Measurements from ENCODE around the gene CCDC159.

The CCDC159 gene

DNA sequence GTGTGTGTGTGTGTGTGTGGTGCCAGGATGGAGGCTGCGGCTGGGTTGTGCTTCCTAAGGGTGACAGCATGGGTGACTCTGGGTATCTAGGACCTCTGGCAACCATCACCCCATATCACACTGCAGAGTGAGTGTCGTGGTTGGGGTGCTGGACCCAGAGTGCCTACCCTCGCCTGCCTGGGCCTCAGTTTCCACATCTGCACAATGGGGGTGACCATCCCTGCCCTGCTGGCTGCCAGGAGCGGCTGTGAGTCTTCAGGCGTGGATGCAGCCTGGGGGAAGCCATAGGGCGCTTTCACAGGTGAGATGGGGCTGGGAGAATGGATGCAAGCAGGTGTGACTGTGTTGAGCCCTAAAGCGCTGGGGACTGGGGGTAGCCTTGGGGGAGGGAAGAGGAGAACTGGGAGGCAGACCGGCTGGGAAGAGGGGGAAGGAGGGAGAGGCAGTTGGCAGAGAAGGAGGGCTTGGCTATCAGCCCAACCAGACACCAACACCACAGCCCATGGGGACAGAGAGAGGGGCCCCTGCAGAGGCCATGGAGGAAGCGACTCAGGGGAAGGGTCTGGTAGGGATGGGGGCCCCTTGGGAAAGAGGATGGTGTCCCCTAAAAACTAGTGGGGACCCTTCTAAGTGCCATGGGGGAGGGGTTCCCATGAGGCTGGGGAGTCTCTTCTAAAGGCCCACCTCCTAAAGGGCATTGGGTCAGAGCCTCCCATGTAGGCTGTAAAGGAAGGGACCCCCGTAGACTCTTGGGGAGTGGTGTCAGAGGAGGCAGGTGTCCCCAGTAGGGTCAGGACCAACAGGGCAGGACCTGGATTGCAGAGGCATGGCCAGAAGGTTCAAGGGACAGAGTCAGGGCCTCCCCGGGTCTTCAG, 10.6 kb downstream of the CCDC159 start:
- Mint-ChIP-seq H3K4me1 (peaks cover 43% of the 10 kb centered on the region), H3K4me3 (peak overlapping the region; percentile 81), H3K27ac (no peak overlapping the region), H3K27me3 (ENCODE audit: low read depth, poor library complexity) (peaks cover 59% of the 10 kb centered on the region), H3K9me3 (no peaks in the 10 kb centered on the region), H3K36me3 (ENCODE audit: low read depth) (no peaks in the 10 kb centered on the region)
- TF ChIP-seq, protein P1, sequence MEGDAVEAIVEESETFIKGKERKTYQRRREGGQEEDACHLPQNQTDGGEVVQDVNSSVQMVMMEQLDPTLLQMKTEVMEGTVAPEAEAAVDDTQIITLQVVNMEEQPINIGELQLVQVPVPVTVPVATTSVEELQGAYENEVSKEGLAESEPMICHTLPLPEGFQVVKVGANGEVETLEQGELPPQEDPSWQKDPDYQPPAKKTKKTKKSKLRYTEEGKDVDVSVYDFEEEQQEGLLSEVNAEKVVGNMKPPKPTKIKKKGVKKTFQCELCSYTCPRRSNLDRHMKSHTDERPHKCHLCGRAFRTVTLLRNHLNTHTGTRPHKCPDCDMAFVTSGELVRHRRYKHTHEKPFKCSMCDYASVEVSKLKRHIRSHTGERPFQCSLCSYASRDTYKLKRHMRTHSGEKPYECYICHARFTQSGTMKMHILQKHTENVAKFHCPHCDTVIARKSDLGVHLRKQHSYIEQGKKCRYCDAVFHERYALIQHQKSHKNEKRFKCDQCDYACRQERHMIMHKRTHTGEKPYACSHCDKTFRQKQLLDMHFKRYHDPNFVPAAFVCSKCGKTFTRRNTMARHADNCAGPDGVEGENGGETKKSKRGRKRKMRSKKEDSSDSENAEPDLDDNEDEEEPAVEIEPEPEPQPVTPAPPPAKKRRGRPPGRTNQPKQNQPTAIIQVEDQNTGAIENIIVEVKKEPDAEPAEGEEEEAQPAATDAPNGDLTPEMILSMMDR (IDR thresholded peaks at IDR 0.05): no peak
- DNase-seq: no peak

DNA sequence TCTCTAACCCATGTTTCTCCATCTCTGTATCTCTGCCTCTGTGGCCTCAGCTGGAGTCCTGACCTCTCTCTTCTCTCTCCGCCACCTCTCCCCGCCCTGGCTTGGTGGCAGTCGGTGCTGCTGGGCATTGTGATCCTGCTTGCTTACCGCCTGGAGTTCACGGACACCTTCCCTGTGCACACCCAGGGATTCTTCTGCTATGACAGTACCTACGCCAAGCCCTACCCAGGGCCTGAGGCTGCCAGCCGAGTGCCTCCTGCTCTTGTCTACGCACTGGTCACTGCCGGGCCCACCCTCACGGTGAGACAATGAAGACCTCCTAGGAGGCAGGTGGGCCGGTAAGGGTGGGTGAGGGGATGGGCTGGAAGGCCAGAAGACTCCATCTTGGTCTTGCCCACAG, 13.1 kb downstream of the CCDC159 start:
- Mint-ChIP-seq H3K27me3 (ENCODE audit: low read depth, poor library complexity) (peaks cover 57% of the 10 kb centered on the region), H3K4me1 (peaks cover 33% of the 10 kb centered on the region), H3K27ac (no peak overlapping the region), H3K36me3 (ENCODE audit: low read depth) (no peaks in the 10 kb centered on the region), H3K9me3 (no peaks in the 10 kb centered on the region), H3K4me3 (no peak overlapping the region)
- TF ChIP-seq, protein P1 (IDR thresholded peaks at IDR 0.05): no peak
- no peak for DNase-seq

DNA sequence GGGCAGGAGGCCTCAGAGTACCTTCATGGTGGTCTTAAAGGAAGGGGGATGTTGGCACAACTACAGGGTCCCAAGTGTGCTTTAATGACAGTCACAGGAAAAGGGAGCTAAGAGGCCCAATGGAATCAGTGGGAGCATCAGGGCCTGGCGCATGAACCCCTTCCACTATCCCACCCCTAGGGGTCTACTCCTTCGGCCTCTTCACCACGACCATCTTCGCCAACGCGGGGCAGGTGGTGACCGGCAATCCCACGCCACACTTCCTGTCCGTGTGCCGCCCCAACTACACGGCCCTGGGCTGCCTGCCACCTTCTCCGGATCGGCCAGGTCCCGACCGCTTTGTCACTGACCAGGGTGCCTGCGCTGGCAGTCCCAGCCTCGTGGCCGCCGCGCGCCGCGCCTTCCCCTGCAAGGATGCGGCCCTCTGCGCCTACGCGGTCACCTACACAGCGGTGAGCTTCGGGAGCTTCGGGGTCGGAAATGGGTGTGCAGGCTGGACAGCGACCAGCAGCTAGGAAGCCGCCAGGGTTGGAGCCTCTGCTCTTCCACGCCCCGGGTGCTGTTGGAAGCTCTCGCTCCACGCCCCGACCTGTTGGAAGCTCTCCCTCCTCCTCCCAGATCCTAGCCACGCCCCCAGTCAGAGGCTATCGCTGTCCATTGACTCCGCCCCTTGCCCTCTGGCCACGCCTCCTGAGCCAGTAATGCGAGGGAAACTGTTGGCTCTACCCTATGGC, 14.9 kb downstream of the CCDC159 start:
- TF ChIP-seq, protein P1 (IDR thresholded peaks at IDR 0.05): no peak
- peak; percentile 99 for DNase-seq
- Mint-ChIP-seq H3K27ac (no peak overlapping the region), H3K9me3 (no peaks in the 10 kb centered on the region), H3K4me1 (peaks cover 19% of the 10 kb centered on the region), H3K4me3 (peak overlapping the region; percentile 66), H3K27me3 (ENCODE audit: low read depth, poor library complexity) (peaks cover 51% of the 10 kb centered on the region), H3K36me3 (ENCODE audit: low read depth) (no peaks in the 10 kb centered on the region)

DNA sequence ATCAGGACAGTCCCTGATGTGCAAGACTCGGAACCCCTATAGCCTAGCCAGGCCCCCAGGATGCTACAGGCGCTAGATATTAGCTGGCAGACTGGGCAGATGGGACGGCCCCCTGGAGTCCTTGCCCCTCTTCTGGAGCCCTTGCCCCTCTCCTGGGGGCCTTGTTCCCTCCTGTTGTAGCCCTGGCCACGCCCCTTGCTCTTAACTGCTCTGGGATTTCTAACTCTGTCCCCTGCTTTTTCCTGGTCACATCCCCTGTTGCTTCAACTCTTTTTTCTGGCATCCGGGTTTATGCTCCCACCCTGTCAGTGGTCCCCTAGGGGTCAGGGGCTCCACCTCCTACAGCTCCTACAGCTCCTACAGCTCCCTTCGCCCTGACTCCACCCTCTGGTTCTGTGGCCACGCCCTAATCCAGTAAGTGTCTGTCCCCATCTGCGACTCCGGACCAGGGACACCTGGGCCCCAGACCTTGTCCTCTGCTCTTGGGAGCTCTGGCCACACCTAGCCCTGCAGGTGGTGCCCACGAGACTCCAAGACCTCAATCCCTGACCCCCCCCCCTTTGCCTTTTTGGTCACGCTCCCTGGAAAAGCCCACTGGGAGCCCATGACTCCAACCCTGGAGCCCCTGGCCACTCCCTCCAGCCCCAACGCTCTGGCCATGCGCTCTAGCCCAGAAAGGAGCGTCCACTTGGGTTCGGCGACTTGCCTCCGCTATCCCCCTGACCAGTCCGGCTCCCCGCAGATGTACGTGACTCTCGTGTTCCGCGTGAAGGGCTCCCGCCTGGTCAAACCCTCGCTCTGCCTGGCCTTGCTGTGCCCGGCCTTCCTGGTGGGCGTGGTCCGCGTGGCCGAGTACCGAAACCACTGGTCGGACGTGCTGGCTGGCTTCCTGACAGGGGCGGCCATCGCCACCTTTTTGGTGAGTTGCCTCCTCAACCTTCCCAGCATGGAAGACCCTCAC, 15.7 kb downstream of the CCDC159 start:
- TF ChIP-seq, protein P1 (IDR thresholded peaks at IDR 0.05): no peak
- Mint-ChIP-seq H3K9me3 (no peaks in the 10 kb centered on the region), H3K27me3 (ENCODE audit: low read depth, poor library complexity) (peaks cover 48% of the 10 kb centered on the region), H3K4me1 (peaks cover 16% of the 10 kb centered on the region), H3K4me3 (peak overlapping the region; percentile 66), H3K27ac (no peak overlapping the region), H3K36me3 (ENCODE audit: low read depth) (no peaks in the 10 kb centered on the region)
- DNase-seq: no peak

DNA sequence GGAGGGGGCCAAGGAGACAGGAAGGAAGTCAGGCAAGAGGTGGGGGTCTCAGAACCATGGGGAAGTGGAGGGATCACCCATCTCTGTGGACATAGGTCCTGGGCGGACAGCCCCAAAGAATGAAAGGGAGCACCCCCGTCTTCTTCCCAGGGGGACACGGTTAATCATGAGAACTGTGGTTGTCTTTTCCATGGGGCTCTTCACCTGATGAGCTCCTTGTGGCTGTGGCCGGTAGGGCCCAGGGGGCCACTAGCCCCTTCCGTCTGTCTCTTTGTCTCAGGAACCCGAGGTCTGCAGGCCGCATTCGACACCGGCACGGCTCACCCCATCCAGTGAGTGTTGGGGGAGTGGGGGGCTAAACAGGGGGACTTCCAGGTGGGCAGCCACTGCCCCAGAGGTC, 17.6 kb downstream of the CCDC159 start:
- no peaks in the 10 kb centered on the region for H3K9me3 Mint-ChIP-seq
- peaks cover 16% of the 10 kb centered on the region for H3K4me1 Mint-ChIP-seq
- H3K27ac Mint-ChIP-seq: no peak overlapping the region
- no peaks in the 10 kb centered on the region for H3K36me3 Mint-ChIP-seq (ENCODE audit: low read depth)
- TF ChIP-seq, protein P1 (IDR thresholded peaks at IDR 0.05): no peak
- H3K27me3 Mint-ChIP-seq (ENCODE audit: low read depth, poor library complexity): peaks cover 30% of the 10 kb centered on the region
- DNase-seq: no peak
- no peak overlapping the region for H3K4me3 Mint-ChIP-seq
